Activated B cell treated with CpG ODN at 0.5 μM for 24 hours (primary cell): Measurements from ENCODE around the gene NPAS2. TPM values are rescaled to one million over a fixed set of nuclear protein-coding genes. Genes with fewer than 3 reads are reported as not detected.

ENCODE experiments used
- ATAC-seq: fragments of 200-7000 bp; cut with Tn5 transposase; one replicate; pipeline ENCODE4 v1.10.0; 2021; ENCODE audit warnings: low read depth, mild to moderate bottlenecking, moderate library complexity
- CTCF ChIA-PET: fragments of 350-600 bp; sonication (Branson Sonifier 250); formaldehyde crosslinking; loops from one replicate; lab custom pipeline; 2021; ENCODE audit warnings: antibody characterized with exemption; lab: Charles Lee
- POLR2A ChIA-PET: fragments of 350-600 bp; sonication (Branson Sonifier 250); formaldehyde crosslinking; loops from one replicate; lab custom pipeline; 2021; ENCODE audit warnings: antibody characterized with exemption; lab: Charles Lee
- DNase-seq: peaks from one replicate; pipeline ENCODE4 v3.0.0; 2022
- H3K27ac Mint-ChIP-seq: one replicate; pipeline ENCODE4 v1.8.0; 2020; ENCODE audit warnings: mixed read lengths
- H3K27me3 Mint-ChIP-seq: one replicate; pipeline ENCODE4 v1.8.0; 2021; ENCODE audit warnings: mixed read lengths
- H3K36me3 Mint-ChIP-seq: one replicate; pipeline ENCODE4 v1.8.0; 2021; ENCODE audit warnings: low read depth, mixed read lengths
- H3K4me1 Mint-ChIP-seq: one replicate; pipeline ENCODE4 v1.8.0; 2021; ENCODE audit warnings: mixed read lengths
- H3K4me3 Mint-ChIP-seq: one replicate; pipeline ENCODE4 v1.8.0; 2020; ENCODE audit warnings: mild to moderate bottlenecking, mixed read lengths
- H3K9me3 Mint-ChIP-seq: one replicate; pipeline ENCODE4 v1.8.0; 2020; ENCODE audit warnings: mixed read lengths
- intact Hi-C: fragments of 100-400 bp; cut with micrococcal nuclease; formaldehyde crosslinking; loops from one replicate; pipeline ENCODE4 v1.15.1; 2024
- total RNA-seq: library from RNA; stranded (reverse); gene quantifications from 2 replicates; pipeline ENCODE4 v1.2.3, GENCODE V29; 2022
- TF ChIP-seq, protein P1 (sequence below): fragments of 200-600 bp; IDR thresholded peaks from one replicate; pipeline ENCODE4 v1.8.0; 2022; ENCODE audit warnings: antibody characterized with exemption, mild to moderate bottlenecking

Gene NPAS2
- total RNA-seq, 1 donor from 2014 or later, result not detected

DNA sequence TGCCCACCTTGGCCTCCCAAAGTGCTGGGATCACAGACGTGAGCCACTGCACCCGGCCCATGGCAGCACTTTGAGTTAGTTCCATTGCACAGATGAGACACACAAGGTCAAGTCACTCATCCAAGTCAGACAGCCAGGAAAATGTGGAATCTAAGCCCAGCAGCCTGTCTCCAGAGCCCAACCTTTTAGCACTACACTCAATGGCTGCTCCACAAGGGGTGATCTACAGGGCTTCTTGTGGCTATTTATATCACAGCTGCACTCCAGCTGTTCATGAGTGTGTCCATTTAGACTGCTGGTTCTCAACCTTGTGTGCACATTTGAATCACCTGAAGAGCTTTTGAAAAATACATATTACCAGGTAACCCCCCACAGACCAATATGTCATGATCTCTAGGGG is 109.2 kb downstream of the NPAS2 start:
- ChIA-PET CTCF (no interaction called here), POLR2A (no interaction called here)
- intact Hi-C loops, result no loop called here
- no peak for DNase-seq
- ATAC-seq, result no peak
- Mint-ChIP-seq H3K27ac (no peak overlapping the region), H3K27me3 (peaks cover 19% of the 10 kb centered on the region), H3K4me1 (no peaks in the 10 kb centered on the region), H3K36me3 (no peaks in the 10 kb centered on the region), H3K9me3 (no peaks in the 10 kb centered on the region), H3K4me3 (no peak overlapping the region)
- TF ChIP-seq, protein P1, sequence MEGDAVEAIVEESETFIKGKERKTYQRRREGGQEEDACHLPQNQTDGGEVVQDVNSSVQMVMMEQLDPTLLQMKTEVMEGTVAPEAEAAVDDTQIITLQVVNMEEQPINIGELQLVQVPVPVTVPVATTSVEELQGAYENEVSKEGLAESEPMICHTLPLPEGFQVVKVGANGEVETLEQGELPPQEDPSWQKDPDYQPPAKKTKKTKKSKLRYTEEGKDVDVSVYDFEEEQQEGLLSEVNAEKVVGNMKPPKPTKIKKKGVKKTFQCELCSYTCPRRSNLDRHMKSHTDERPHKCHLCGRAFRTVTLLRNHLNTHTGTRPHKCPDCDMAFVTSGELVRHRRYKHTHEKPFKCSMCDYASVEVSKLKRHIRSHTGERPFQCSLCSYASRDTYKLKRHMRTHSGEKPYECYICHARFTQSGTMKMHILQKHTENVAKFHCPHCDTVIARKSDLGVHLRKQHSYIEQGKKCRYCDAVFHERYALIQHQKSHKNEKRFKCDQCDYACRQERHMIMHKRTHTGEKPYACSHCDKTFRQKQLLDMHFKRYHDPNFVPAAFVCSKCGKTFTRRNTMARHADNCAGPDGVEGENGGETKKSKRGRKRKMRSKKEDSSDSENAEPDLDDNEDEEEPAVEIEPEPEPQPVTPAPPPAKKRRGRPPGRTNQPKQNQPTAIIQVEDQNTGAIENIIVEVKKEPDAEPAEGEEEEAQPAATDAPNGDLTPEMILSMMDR, result no peak

DNA sequence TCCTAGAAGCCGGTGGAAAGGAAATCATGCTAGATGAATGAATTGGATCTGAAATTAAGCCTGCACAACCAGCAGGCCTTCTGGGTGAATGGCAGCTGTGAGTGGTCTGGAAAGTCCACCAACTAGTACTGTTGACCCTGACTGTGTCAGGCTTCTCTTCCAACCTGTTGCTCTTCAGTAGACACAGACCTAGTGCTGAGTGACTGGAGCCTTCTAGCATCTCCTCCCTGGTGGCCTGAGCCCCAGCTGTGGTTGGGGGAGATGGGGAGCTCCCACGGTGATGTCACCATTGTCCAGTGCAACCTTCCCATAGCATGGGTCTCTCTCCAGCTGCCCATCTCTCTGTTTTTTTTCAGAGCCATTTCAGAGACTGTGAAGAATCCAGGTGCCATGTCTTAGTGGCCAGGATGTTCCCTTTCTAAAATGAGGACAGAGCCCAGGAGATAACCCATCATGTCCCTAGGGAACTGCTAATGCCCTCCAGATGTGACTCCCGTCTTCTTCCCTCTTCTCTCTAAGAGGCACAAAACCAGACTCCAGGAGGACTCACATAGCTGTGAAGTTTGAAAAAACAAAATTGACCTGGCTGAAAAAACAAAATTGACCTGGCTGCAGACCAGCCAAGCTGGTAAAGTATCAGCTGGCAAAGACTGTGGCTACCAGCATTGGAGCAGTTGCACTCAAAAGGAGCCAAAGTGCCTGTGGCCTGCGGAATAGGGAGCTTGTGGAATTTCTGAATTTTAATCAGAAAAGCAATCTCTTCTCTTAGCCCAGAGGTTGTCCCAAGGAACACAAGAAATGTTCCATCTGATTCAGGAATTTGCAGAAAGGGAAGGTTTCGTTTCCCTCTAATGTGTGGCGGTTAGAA is 114.8 kb downstream of the NPAS2 start:
- TF ChIP-seq, protein P1, result no peak
- ChIA-PET POLR2A (no interaction called here), CTCF (no interaction called here)
- Mint-ChIP-seq H3K27ac (no peak overlapping the region), H3K36me3 (no peaks in the 10 kb centered on the region), H3K27me3 (peaks cover 17% of the 10 kb centered on the region), H3K4me1 (no peaks in the 10 kb centered on the region), H3K9me3 (no peaks in the 10 kb centered on the region), H3K4me3 (no peak overlapping the region)
- ATAC-seq, result no peak
- no peak for DNase-seq
- intact Hi-C loops, result no loop called here

DNA sequence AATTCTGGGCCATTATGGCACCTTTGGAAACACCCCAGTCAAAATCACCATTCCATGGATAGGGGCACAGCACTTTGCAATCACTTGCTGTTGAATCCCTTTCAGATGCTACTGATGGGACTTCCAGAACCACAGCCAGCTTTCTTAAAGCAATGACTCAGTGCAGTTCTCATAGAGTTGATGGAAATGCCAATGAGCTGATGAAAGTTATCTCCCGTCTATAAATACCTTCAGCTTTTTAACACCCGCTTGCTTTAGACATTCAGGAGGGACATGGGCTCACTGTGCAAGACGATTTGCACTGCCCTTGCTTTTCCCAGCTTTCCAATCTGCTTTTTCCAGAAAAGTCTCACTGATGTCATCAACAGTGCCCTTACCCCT is 115.4 kb downstream of the NPAS2 start:
- TF ChIP-seq, protein P1, result no peak
- DNase-seq (no peak), ATAC-seq (no peak)
- intact Hi-C loops, result no loop called here
- Mint-ChIP-seq H3K4me3 (no peak overlapping the region), H3K9me3 (no peaks in the 10 kb centered on the region), H3K4me1 (no peaks in the 10 kb centered on the region), H3K36me3 (no peaks in the 10 kb centered on the region), H3K27me3 (peaks cover 14% of the 10 kb centered on the region), H3K27ac (no peak overlapping the region)
- POLR2A ChIA-PET, result no interaction called here
- CTCF ChIA-PET, result no interaction called here

DNA sequence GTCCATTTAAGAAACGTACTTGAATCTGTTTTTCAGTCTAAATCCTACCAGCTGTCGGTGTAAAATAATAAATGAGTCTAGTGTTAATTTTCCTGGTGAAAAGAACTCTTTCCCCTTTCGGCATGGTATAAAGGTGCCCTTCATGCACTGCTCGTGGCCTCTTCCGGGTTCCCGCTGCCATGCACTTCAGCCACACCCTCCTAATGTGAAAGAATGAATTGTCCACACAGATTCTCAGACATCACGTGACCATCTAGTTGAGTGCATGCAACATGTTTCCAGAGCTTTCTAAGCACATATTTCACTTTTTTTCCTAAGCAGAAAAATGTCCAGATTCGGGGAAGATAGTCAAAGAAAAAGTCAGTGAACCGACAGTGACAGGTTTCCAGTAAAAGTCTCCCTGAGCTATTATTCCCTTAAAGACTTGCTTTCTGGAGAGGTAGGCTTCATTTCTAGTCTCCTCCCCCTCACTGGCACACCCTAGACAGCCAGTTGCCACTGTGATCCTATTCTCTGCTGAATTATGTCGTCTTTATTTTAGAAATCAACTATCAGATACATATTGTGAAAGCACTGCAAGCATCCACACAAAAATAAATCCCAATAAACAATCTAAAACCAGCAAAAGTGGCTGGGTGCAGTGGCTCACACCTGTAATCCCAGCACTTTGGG is 116.3 kb downstream of the NPAS2 start:
- H3K4me1 Mint-ChIP-seq, result no peaks in the 10 kb centered on the region
- CTCF ChIA-PET, result no interaction called here
- ATAC-seq (no peak), DNase-seq (no peak)
- no peak overlapping the region for H3K27ac Mint-ChIP-seq
- no peak overlapping the region for H3K4me3 Mint-ChIP-seq
- TF ChIP-seq, protein P1, result no peak
- peaks cover 14% of the 10 kb centered on the region for H3K27me3 Mint-ChIP-seq
- H3K36me3 Mint-ChIP-seq, result no peaks in the 10 kb centered on the region
- intact Hi-C loops, result no loop called here
- no peaks in the 10 kb centered on the region for H3K9me3 Mint-ChIP-seq
- POLR2A ChIA-PET, result no interaction called here

DNA sequence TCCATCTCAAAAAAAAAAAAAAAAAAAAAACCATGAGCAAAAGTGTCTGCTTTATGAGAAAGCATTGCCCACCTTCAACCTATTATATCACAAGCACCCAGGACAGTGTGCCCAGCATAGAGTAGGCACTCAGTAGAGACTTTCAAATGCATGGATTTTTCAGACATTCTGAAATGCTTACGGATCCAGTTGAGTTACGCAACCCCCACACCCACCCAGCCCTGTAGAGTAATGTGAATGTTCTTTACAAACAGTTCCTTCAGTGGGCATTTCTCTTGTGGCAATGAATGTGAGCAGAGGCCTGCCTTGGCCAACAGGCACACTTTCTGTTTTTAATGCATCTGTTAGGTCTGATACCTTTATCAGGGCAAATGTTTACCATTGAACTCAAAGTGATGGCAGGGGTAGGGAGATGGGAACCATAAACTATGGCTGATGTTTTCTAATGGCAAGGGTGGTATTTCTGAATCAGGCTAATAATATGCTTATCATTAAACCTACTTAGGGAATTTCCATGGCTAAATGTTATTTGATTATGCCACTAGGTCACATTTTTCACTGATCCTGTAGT is 117.1 kb downstream of the NPAS2 start:
- CTCF ChIA-PET, result no interaction called here
- TF ChIP-seq, protein P1, result no peak
- DNase-seq, result no peak
- H3K27ac Mint-ChIP-seq, result no peak overlapping the region
- intact Hi-C loops, result no loop called here
- H3K9me3 Mint-ChIP-seq, result no peaks in the 10 kb centered on the region
- H3K27me3 Mint-ChIP-seq, result peaks cover 13% of the 10 kb centered on the region
- ATAC-seq, result no peak
- POLR2A ChIA-PET, result no interaction called here
- H3K36me3 Mint-ChIP-seq, result no peaks in the 10 kb centered on the region
- H3K4me1 Mint-ChIP-seq, result no peaks in the 10 kb centered on the region
- no peak overlapping the region for H3K4me3 Mint-ChIP-seq
